ENCODE measurements around the gene APOA1.

DNA sequence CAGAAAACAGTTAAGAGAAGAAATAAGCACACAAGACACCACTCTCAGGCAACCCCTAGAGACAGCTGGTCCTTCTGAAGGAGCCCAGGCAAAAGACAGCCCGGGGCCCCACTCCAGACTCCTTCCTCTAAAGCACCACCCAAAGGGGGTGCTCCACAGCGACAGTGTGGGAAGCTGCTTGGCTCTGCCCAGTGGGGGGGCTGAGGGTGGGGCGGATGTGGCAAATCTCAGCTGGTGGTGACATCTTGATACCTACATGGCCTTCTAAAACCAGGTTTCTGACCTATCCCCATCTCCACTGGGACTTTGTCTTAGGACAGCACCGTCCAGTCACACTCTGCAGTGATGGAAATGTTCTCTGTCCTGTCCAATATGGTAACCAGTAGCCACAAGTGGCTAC lies 10.2 kb upstream of the APOA1 start:
- TF ChIP-seq, protein P1, sequence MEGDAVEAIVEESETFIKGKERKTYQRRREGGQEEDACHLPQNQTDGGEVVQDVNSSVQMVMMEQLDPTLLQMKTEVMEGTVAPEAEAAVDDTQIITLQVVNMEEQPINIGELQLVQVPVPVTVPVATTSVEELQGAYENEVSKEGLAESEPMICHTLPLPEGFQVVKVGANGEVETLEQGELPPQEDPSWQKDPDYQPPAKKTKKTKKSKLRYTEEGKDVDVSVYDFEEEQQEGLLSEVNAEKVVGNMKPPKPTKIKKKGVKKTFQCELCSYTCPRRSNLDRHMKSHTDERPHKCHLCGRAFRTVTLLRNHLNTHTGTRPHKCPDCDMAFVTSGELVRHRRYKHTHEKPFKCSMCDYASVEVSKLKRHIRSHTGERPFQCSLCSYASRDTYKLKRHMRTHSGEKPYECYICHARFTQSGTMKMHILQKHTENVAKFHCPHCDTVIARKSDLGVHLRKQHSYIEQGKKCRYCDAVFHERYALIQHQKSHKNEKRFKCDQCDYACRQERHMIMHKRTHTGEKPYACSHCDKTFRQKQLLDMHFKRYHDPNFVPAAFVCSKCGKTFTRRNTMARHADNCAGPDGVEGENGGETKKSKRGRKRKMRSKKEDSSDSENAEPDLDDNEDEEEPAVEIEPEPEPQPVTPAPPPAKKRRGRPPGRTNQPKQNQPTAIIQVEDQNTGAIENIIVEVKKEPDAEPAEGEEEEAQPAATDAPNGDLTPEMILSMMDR (IDR thresholded peaks at IDR 0.05): no peak
- TF ChIP-seq POLR2A (IDR thresholded peaks at IDR 0.05): no peak

All from testis (tissue), 2 donors.